GM18517 (cell line): ENCODE measurements around the gene GEMIN4.
"Not testable (repeated sequence)": the region's sequence is repeated elsewhere in the genome, so short reads cannot be mapped to it uniquely, and the experiment has no call there.

Experiments used
- ATAC-seq: cut with Tn5 transposase; IDR thresholded peaks from one replicate; pipeline ENCODE4 v1.9.1; 2021; ENCODE audit warnings: mild to moderate bottlenecking, moderate library complexity; ENCODE audit not compliant: unreplicated experiment

GEMIN4 gene

DNA sequence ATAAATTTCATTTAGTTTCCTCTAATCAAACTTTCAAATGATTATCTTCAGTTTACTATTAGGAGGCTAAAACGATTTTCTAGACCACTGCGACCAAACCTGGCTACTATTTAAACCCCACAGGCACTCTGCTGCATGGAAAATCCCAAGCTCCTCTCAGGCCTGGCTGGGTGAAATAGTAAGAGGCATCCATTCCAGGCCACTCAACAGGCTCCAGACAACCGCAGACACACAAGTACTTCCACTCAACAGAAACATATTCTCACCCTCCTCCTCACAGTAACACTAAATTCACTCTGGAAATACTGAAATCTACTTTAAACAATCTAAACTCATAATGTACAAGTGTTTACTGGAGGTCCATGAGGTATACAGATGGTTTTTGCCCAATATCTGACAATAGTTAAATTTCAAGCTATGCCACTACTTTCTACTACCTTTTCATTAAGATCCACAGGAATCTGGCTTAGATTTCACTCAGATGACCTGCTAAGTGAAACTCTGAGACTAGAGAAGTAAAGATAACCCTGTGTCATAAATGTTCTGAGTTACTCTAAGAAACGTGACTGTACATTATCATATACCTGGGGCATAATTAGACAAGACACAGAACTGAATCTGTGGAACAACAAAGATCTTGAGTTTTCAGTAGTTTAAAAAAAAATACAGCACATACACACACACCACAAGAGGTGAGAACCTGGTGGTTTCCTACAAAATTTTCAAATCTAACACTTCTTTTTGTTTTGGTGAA is 47.8 kb downstream of the GEMIN4 start:
- ATAC-seq: no peak

DNA sequence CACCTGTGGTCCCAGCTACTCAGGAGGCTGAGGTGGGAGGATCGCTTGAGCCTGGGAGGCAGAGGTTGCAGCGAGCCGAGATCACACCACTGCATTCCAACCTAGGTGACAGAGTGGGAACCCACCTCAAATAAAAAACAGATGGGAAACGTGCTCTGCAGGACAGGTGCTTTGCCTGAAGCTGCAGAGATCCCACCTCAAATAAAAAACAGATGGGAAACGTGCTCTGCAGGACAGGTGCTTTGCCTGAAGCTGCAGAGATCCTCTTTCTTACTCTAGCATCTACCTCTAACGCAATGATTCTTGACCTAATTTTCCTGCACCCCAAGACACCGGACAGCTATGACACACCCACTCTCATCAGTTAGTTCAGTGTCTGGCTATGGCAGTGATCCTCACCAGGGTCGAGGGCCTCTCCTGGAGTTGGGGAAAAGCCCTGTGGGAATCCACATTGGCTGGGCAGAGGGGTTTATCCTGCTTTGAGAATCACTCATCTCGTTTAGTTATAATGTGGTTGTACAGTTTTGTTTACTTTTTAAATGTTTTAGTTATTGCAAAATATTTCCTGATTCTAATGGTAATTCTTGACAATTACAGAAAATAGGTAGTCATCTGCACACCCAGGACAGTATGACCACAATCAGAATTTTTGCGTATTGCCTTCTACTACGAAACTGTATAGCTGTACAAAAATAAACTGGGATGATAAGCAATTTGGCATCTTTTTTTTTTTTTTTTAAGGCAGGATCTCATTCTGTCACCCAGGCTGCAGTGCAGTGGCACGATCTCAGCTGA is 48.8 kb downstream of the GEMIN4 start:
- no peak for ATAC-seq

DNA sequence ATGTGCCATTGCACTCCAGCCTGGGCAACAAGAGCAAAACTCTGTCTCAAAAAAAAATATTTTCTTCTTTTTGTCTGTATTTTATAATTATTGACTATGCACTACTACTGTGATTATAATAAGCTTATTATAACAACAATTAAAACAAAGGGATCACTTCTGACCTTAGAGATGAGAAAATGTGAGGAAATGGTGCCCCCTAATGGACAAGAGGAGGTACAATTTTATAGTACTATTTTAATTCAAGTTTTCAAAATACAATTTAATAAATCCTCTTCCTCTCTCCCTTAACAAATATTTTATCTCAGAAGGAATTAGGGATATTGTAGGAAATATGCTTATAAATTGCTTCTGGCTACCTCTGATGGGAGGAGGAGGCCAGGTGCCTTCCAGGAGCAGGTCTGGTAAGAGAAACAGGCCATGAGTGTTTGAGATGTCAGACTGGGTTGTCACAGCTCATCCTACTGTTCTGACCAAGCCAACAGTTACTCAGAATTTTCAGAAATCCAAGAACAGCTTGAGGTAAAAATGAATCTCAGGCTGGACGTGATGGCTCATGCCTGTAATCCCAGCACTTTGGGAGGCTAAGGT is 51.5 kb downstream of the GEMIN4 start:
- no peak for ATAC-seq

DNA sequence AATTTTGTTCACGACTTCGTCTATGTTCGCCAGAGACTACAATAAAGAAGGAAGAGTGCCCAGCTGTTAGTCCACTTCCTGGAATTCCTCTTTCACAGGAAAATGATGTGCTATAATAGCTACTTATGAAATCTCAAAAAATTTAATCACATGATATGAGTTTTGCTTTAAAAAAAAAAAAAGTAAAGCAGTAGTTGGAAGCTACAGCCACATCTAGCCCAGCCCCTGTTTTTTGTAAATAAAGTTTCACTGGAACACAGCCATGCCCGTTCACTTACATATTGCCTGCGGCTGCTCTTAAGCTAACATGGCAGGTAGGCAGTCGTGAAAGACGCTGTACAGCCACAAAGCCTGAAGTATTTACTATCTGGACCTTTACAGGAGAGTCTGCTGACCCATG is 52.7 kb downstream of the GEMIN4 start:
- ATAC-seq: no peak

DNA sequence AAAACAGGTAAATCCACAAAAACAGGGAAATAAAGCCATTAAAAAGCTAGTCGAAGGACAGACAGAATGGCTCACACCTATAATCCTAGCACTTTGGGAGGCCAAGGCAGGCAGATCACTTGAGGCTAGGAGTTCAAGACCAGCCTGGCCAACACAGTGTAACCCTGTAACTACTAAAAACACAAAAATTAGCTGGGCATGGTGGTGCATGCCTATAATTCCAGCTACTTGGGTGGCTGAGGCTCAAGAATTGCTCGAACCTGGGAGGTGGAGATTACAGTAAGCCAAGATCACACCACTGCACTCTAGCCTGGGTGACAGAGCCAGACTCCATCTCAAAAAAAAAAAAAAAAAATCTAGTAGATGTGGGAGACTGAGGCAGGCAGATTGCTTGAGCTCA is 54.0 kb downstream of the GEMIN4 start:
- not testable (repeated sequence) for ATAC-seq

DNA sequence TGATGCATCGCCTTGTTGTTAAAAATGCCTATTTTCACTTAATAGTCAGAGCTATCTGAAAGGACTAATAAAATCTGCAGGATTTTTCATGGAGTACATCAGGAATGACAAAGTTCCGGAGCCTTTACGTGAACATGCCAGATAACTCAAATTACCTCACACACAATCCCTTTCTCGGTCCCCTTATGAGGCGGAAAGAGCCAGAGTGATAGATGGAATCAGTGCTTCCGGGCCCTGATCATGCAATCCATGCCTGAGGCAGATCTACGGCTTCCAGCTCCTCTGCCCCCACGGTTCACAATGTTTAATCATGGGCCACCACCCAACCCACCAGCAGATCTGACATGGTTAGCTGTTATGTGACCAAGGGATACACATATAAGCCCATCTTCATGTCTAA is 54.4 kb downstream of the GEMIN4 start:
- no peak for ATAC-seq

DNA sequence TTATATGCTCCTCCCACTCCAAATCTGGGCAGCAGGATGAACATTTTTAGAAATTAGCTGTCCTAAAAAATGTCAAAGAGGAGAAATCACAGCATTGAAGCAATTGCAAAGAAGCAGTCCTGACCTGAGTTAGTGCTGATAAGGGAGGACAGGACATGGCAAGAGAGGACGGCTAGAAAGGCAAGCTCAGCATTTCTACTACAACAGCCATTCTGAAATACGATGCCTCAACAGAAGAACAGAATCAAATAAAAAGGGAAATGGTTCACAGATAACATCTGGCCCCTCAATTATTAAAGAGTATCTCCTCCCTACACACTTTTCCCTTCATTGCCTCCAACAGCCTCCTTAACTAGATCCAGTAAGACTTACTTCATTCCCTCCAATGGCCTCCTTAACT is 55.7 kb downstream of the GEMIN4 start:
- no peak for ATAC-seq
